HG02840 (cell line): Measurements from ENCODE around the gene BIN1.

ENCODE experiments used
- ATAC-seq: cut with Tn5 transposase; IDR thresholded peaks from one replicate; pipeline ENCODE4 v1.9.1; 2021; ENCODE audit warnings: mild to moderate bottlenecking, moderate library complexity, moderate number of reproducible peaks; ENCODE audit not compliant: unreplicated experiment, low FRiP score

The BIN1 gene

DNA sequence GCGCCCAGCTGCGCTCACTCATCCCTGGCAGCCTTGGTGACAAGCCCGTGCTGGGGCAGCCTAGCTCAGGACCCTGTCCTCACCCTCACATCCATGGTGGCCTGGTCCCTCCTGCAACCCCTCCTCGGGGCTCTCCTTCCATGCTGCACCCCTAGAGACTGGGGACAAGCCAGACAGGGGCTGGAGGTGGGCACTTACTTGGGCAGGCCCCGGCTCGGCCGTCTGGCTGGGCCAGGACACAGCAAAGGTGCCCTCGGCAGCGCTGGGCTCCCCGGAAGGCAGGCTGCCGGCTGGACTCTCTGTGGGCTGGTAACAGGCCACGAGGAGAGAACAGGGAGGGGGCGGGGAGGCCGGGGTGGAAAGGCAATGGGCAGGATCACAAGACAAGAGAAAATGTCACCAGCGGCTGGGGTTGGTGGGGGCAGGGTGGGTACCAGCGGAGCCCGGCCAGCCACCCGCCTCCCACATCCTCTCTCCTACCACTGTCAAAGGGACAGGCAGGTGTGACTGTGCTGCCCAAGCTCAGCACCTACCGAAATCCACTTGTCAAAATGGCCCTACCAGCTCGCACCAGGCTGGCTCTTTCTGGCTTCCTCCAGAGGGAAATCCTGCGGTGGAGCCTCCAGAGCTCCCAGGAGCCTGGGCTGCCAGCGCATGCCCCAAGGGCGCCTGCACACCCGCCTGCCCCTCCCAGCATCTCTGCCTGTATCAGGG is 54.7 kb downstream of the BIN1 start:
- ATAC-seq: no peak

DNA sequence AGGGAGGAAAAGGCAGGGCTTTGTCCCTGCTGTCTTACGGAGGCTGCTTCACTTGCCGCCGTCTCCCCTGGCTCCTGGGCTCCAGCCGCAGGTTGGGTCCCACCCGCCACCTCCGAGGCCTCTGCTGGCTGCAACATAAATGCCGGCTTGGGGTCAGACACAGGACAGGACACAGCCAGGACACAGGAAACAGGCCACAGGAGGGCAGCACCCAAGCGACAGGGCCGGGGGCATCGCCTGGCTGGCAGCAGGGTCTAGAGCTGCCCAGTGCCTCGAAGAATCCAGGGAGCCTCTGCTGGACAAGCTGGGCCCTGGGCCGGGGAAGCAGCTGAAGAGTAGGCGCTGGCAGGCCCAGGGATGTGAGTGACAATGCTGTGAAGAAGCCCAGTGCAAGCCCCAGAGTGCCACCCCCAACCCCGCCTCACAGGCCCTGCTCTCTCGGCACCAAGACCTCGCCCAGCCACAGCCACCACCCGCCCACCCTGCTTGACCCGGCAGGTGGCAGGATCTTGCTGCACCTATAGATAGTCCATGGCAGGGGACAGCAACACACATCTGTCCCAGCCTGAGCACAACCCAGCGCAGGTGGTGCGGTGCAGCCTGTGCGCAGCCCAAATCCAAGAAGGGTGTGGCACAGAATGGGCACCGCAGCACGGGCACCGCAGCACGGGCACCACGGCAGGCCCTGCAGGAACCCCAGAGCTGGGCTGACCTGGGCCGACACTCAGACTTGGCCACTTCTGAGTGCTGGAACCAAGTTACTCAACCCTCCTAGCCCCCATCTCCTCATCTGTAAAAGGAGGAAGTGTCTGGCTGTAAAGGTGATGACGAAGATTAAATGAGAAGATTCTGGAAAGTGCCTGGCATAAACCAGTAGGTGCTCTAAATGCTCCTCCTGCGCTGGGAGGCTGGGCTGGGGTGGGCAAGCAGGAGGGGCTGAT is 55.6 kb downstream of the BIN1 start:
- ATAC-seq: no peak

DNA sequence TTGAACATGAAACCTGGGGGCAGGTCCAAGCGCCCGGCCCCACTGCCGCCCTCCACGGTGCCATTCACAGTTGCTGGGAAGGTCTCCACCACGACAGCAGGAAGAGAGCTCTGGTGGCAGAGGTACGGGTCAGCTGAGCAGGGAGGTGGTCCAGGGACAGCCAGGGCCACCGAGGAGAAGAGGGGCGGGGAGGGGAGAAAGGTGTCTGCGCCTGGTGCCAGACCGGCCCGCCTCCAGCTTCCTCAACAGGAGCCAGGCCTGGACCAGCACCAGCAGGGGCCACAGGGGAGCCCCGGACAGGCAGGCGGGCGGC is 56.2 kb downstream of the BIN1 start:
- ATAC-seq: no peak

DNA sequence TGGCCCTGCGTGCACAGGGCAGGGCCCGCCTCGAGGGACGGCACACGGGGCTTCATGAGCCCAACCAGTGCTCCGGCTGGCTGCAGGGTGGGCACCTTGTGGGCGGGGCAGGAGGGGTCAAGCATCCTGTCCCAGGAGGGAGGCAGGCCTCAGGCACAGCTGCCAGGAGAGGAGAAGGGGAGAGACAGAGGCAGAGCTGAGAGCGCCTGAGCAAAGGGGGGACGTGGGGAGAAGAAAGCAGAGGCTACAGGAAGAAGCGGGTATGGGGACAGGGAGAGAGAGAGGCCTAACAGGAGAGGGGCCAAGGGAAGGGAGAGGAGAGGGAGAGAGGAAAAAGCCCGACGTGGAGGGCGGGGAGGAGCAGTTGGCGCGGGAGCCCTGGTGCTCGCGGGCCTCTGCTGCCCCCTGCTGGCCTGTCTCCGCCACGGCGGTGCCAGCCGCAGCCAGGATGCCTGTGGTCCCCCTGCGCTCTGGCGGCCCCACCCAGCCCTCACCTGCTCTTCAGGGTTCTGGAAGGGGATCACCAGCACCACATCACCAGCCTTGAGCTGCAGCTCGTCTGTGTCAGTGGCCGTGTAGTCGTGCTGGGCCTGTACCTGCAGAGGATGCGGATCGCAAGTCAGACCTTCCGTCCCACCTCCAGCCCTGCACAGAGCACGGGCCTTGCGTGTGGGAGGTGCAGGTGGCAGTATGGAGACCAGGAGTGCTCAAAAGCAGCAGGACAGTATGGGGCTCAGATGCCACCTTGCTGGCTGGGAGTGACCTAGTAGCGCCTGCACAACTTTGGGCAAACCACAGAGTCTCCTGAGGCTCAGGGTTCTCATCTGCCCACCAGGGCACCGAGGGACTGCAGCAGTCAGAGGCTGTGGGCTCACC is 56.8 kb downstream of the BIN1 start:
- no peak for ATAC-seq

DNA sequence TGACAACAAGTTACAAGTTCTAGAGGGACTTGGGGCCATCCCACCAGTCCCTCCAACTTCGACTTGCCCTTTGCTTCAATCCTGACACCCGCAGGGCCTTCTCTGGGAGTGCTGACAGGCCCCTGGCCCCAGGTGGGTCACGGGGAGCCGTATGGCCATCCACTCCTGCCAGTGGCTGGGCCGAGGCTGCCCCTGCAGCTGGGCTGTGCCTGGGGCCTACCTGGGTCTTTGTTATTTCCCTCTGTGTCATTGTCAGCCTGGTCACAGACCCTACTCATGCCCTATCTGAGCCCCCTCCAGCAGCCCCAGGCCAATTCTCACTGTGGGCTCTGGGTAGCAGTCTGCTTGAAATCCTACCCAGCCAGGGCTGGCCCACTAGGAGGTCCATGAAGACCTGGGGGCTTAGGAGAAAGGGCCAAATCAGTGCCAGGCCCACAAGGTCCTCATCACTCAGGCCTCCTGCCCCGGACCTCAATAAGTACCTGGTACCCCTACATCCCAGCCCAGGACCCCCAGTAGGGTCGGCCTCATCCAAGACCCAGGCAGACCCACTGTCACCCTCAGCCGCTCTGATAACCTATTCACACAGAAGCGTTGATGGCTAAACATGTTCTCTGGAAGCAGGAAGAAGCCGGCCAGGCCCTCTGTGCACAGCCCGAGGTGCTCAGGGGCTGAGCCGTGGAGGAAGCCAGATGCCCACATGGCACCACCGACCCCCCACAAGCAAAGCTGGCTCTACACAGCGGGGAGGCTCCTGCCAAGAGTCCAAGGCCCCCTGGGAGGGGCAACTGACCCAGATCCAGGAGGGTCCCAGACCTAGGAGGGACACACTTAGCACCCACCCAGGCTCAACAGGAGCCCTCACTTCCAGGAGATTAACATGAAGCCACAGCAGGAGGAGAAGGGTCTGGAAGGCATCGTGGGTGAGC is 57.7 kb downstream of the BIN1 start:
- no peak for ATAC-seq

DNA sequence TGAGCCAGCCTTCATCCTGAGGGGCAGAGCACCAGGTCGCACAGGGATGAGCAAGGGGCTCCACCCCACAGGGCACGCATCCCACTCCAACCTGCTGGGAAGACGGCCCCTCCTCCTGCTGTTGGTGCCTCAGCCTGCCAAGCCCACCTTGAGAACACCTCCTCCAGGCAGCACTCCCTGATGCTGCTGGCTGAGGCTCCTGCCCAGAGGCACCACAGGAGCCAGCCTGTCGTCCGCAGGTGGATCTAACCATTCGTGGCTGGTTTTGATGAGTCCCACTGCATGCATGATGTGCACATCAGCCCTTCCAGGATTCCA is 58.4 kb downstream of the BIN1 start:
- no peak for ATAC-seq

DNA sequence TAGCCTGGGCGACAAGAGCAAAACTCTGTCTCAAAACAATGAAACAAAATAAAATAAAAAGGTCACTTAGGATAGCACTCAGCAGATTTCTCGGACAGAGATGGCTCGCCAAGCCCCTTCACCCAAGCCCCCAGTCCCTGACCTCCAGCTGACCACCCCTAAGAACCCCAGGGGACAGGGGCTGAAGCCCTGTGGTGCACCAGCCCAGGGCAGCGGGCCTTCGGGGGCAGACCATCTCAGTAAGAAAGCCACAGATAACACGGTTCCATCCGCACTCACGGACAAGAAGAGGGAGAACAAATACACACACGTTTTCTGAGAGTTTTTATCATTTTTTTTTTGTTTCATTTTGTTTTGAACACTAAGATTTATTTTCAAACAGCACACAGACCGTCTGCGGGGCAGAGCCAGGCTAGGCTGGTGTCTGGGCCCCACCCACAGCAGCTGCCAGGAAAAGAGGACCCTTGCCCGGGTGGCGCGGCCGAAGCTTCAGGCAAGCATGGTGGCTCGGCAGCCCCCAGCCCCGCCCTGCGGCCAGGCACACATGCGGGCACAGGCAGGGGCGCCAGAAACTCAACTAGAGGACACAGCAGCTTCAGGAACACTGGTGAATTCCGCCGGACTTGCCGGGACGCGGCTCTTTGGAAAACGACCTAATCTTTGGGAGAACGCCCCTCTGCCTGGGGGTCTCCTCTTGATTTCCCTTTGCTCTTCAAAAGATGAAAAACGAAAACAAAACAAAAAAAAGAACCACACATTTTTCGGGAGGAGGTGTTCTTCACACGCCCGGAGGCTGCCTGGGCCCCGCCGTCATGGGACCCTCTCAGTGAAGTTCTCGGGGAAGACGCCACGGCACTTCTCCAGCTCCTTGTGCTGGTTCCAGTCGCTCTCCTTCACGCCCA is 59.0 kb downstream of the BIN1 start:
- no peak for ATAC-seq

DNA sequence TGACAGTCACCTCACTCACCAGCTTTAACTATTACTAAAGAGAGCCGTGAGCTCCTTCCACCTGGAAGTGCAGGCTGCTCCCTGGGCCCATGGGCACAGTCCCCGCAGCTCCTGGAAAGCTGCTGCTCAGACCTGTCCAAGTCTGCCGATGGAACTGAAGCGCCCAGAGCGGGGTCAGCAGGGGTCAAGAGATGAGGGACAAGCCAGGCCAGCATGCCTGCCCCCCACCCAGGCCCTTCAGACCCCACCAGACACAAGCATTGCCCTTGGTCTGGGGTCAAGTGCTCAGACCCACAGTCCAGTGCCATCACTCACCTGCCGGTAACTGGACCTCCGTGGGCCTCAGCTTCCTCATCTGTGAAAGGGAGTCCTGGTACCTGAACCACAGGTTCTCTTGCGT is 59.9 kb downstream of the BIN1 start:
- no peak for ATAC-seq

DNA sequence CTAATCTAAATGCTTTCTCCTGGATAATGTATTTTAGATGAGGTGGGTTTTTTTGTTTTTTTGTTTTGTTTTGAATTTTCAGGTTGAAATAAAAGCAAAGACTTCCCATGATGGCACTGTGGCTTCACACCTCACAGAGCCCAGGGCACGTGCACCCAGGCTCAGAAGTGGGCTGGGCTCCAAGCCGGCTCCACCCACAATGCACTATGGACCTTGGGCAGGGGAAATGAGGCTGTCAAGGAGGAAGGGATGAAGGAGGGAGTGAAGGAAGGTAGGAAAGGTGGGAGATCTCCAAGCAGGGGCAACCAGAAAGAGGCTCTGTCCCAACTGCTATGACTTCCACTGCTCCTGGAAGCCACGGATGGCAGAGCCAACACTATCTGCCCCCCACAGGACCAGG is 60.4 kb downstream of the BIN1 start:
- ATAC-seq: no peak

DNA sequence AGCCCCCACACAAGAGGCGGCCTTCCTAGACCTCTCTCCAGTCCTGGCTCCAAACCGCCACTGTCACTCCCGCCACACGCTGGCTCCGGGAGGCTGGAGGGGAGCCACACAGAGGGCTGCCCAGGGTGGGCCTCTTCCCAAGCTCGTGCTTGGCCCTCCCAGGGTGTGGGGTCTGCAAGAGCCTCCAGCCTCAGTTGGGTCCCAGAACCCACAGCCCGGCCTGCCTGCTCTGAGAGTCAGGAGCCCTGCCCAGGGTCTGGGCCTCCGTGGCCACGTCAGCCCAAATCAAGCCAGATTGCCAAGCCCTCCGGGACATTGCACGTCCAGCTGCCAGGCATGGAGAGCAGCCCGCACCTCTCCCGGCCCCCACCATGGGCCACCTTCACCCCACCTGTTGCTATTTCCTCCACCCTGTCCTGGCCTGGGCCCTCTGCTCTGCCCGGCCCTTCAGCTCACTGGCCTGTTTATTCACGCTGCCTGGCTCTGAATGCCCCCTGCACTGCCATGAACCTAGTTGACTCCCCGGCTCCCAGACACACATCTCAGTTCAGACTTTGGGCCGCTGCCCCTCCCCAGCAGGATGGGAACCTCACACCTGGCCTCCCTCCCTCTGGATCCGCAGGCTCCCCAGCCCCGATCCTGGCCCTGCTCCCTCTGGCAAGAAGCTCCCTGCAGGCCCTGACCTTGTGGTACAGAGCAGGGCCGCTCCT is 61.0 kb downstream of the BIN1 start:
- no peak for ATAC-seq

DNA sequence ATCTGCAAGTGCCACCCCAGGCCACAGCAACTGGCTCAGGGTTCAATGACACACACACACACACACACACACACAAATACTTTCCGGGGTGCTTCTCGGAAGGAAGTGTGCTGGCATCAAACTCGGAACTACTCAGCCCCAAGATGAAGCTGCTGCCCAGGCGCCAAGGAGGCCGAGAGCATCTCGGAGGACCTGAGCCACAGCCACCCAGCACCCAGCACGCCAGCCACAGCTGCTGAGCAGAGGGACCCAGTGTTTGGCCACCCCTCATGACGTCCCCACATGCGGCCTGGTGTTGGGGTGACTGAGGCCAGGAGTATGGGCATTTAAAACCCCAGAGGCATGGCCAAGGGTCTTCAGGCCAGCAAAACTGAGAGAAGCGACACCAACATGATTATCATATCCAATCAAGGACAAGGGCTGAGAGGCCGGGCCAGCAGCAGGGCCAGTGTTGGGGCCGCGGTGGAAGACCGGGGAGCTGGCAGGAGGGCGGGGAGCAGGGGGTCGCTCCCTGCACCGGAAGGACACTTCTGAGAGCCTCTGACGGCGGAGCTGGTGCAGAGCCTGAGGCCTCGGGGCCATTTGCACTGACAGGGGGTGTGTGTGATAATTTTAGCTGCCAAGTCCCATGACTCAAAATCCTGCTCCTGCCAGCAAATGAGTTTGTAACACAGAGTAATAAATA is 61.8 kb downstream of the BIN1 start:
- no peak for ATAC-seq

DNA sequence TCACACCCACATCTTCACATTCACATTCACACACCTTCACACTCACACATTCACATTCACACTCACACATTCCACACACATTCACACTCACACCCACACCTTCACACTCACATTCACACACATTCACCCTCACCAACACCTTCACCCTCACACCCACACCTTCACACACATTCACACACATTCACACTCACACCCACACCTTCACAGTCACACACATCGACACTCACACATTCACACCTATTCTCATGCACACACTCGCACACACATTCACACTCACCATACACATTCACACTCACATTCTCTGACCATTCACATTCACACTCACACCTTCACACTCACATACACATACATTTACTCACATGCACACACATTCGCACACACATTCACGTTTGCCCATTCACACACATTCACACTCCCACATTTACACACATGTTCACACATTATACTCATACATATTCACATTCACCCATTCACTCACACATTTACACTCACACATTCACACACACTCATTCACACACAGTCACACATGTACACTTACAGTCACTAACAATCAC is 62.7 kb downstream of the BIN1 start:
- ATAC-seq: no peak

DNA sequence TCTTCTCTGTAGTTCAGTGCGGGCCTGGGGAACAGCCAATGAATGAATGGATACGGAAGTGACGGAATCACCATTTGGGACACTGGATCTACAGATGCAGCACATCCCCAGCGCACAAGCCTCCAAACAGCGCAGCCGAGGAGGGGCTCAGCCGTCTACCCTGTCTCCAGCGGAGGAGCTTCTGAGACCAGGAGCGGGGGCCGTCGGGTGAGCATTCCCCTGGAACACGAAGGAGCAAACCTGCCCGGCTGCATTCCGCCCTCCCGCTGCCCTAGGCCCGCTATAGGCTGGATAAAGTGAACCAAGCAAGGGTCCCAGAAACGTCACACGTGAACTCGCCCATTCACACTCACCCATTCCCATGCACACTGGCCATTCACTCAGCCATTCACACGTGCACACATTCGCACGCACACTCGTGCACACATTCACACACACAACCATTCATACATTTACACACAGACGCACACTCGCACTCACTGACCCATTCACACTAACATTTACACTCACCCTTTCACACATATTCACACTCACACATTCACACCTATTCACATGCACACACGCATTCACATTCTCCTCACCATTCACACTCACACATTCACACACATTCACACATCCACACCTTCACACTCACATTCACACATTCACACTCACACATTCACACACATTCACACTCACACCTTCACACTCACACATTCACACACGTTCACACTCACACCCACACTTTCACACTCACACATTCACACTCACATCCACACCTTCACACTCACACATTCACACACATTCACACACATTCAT is 63.4 kb downstream of the BIN1 start:
- no peak for ATAC-seq

DNA sequence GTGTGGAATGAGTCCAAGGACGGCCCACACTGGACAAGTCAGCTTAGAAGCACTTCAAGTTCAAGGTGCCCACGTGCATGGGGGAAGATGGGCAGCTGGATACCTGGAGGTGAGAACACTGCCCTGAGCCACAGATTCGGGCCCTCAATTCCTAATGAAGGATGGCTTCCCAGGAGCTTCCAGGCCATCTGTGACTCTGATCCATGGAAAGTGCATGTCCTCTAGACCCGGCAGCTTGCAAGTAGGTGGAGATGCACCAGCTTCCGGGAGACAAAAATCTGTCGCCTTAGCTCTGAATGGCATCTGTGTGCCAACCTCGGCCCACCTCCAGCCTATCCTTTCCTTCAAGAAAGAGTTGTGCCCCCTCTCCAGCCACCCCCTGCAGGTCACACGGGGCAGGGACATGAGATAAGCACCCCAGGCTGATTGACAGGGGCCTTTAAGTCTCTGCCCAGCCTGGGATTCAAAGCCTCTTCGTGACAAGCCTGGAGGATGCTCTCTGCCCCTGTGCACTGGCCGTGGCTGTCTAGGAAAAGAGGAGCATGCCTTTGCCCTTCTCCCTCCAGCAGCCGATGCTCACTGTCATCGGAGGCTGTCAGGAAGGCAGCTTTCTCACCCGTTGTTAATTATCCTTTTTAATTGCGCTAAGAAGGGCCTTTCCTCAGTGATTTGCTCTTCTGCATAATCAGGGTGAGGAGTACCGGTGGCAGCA is 65.5 kb downstream of the BIN1 start:
- ATAC-seq: no peak

DNA sequence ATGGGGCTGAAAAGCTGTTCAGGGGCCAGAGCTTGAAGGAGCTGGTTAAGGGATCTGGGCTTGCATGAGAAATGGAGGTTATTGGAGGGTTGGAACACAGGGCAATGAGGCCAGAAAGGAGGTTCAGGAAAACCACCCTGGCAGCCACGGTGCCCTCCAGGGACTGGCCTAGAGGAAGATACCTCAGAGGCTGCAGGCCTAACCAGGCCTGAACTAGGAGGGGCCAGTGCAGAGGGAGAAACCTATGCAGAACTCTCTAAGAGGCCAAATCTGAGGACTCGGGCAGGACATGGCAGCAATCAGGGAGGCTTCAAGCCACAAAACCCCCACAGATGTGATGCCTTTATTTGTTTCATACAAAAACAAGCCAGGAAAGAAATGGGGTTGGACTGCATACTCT is 66.8 kb downstream of the BIN1 start:
- ATAC-seq: no peak

DNA sequence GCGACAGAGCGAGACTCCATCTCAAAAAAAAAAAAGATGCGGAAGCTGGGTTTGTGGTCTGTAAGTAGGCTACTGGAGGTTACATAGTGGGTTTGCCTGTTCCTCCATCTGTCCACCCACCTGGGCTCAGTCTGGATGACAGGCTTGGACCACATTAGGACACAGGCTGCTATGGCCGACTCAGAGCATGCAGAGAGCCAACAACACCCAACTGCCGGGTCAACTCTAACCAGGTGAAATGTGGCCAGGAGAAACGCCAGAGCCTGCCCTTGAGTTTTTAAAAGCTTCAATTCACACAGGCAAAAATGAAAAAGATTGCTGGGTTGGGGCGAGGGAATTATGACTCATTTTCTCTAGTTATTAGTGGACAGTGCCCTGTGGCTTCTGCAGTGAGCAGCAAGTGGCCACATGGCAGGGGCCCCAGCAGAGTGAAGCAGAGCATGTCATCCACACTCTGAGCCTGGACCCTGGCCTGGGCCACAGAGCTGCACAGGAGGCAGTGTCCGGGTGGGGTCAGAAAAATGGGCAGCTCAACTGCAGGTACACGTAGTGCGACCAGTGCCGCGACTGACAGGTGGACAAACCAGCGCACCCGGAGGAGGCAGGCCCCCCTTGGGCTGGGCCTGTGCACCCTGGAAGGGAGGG is 67.4 kb downstream of the BIN1 start:
- ATAC-seq: peak; percentile 57
